Body of pancreas (tissue), 4 donors: ENCODE results near the gene PRR18. TPM values are rescaled to one million over a fixed set of nuclear protein-coding genes. Genes with fewer than 3 reads are reported as not detected.

Source experiments
- ATAC-seq: fragments of 150-250 bp; one replicate; pipeline ENCODE4 v1.9.1; 2016
- DNase-seq, 4 donors: peaks; one replicate each; pipeline ENCODE4 v3.0.0-alpha.2; 2019
- H3K27ac ChIP-seq, 4 donors: fragments of 200-600 bp; sonication (generic); 1 replicate in 3 of 4; 2 replicates in 1 of 4; pipeline versions ENCODE4 v1.5.1 to v1.6.1; 2016 to 2019; ENCODE audit warnings: mild to moderate bottlenecking in 1 of 4, mixed read lengths in 1 of 4, moderate library complexity in 1 of 4
- H3K27me3 ChIP-seq, 2 donors: fragments of 200-600 bp; sonication (generic); one replicate each; pipeline ENCODE4 v1.6.0; 2016; ENCODE audit warnings: mild to moderate bottlenecking in 1 of 2
- H3K36me3 ChIP-seq, 2 donors: fragments of 200-600 bp; sonication (generic); replicated peaks in 1 of 2; 2 replicates each; pipeline ENCODE4 v1.5.1; 2016; ENCODE audit warnings: low read depth in 2 of 2; ENCODE audit not compliant: insufficient read depth in 1 of 2
- H3K4me1 ChIP-seq: fragments of 200-600 bp; sonication (generic); one replicate; pipeline ENCODE4 v1.6.0; 2016
- H3K4me3 ChIP-seq, 2 donors: fragments of 200-600 bp; sonication (generic); 1 replicate in 1 of 2; 2 replicates in 1 of 2; pipeline ENCODE4 v1.5.1; 2016 to 2019
- H3K9me3 ChIP-seq, 3 donors: fragments of 200-600 bp; sonication (generic); 1 replicate in 2 of 3; 2 replicates in 1 of 3; pipeline ENCODE4 v1.5.1; 2016
- CTCF ChIP-seq, 7 experiments: fragments of 450-650 bp in 4 of 7; fragments of 200-600 bp in 3 of 7; sonication (generic) in 3 of 7; IDR thresholded peaks; one replicate each; pipeline ENCODE4 v1.5.1; 2016 to 2019; ENCODE audit warnings: antibody characterized with exemption in 7 of 7
- POLR2A ChIP-seq, 3 donors: fragments of 450-650 bp; IDR thresholded peaks; one replicate each; pipeline ENCODE4 v1.6.1; 2016; ENCODE audit warnings: antibody characterized with exemption in 3 of 3, mild to moderate bottlenecking in 2 of 3
- WGBS, 2 donors: methylation state at CpG; one replicate each; pipeline ENCODE4 v1.1.5; 2017; 5-methylcytosine and 5-hydroxymethylcytosine counted together
- intact Hi-C: fragments of 100-400 bp; cut with DNase I; formaldehyde crosslinking; loops from one replicate; pipeline ENCODE4 v1.15.1; 2023
- total RNA-seq, 2 donors: library from RNA; depleted of rRNA; stranded (reverse); fragments of >200 nt; gene quantifications; one replicate each; pipeline ENCODE4 v1.1.0, GENCODE V29; 2016

The PRR18 gene
- total RNA-seq, 2 donors from 2014 or later = not detected

DNA sequence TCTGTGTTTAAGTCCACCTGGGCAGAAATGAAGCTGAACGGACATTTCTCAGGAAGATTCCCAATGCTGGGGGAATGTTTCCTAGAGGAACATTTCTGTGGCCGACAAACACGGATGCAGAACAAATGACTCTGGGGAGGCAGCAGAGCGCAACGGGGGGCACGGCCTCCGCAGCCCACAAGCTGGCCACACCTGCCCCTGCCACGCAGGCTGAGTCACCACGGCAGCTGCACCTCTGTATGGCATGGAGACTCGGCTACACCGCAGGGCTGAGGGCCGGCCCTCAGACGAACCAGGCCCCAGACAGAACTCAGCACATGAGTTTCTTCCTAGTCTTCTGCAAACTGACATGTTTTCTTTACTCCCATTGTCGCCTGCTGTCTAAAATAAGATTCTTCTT lies 10.0 kb upstream of the PRR18 start:
- H3K27ac ChIP-seq = no peak overlapping the region
- H3K27me3 ChIP-seq = no peaks in the 10 kb centered on the region
- H3K9me3 ChIP-seq = no peaks in the 10 kb centered on the region
- H3K36me3 ChIP-seq = peaks cover 0 to 8% of the 10 kb centered on the region in 2 donors
- DNase-seq = no peak
- ATAC-seq = no peak
- no peaks in the 10 kb centered on the region for H3K4me1 ChIP-seq
- TF ChIP-seq POLR2A (IDR thresholded peaks at IDR 0.05) (no peak), CTCF (IDR thresholded peaks at IDR 0.05) (no peak)
- 85% methylated on average over 4 to 14 of the region's 14 CpGs for WGBS, 2 donors
- H3K4me3 ChIP-seq = no peak overlapping the region
- intact Hi-C loops = no loop called here

DNA sequence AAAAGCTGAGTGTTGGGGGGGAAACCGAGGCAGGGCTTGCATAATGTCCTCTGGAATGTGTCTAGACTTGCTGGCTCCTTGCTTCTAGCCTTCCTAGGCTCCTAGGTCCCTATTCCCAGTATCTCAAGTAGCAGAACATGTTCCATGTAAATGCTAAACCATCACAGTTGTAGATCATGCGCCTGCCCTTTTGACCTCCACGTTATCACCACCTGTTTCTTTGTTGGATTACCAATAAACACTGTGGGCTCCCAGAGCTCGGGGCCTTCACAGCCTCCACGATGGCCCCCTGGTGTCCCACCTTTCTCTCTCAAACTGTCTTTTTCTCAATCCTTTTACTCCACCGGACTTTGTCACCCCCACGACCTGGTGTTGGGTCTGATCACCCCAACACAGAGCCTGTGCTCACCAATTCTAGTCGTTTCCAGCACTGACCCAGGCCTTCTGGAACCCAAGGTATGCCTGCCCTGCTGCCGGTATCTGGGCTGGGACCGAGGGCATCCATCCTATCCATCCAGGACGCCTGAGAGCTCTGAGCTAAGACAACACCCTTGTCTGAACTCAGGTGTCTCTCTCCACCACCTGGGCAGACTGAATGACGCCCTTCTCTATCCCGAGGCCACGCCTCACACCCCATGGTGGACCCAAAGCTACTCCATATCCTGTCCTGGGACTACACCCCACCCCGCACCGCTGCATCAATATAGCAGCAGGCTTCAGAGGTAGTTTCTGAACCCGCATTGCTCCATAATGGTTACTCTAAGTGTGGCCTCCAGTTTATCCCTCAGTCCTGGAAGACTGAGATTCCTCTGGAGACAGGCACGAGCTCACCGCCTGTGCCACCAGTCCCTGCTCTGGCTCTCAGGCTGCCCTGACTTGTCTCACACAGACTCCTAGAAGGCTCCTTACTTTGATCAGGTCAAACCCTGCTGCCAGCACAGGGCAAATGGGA lies 9.3 kb upstream of the PRR18 start:
- no peak overlapping the region for H3K27ac ChIP-seq
- TF ChIP-seq POLR2A (IDR thresholded peaks at IDR 0.05) = no peak
- no peak for TF ChIP-seq CTCF (IDR thresholded peaks at IDR 0.05)
- DNase-seq (no peak), ATAC-seq (no peak)
- H3K27me3 ChIP-seq = no peaks in the 10 kb centered on the region
- WGBS, 2 donors = 79 to 81% methylated on average over 18 to 19 of the region's 19 CpGs
- H3K36me3 ChIP-seq = peaks cover 0 to 3% of the 10 kb centered on the region in 2 donors
- no peaks in the 10 kb centered on the region for H3K4me1 ChIP-seq
- H3K9me3 ChIP-seq = no peaks in the 10 kb centered on the region
- intact Hi-C loops = no loop called here
- no peak overlapping the region for H3K4me3 ChIP-seq

GRCh38 chr6:166315436-166315835 lies 7.2 kb upstream of the PRR18 start:
- DNase-seq = no peak
- H3K27me3 ChIP-seq = no peaks in the 10 kb centered on the region
- no peak overlapping the region for H3K4me3 ChIP-seq
- H3K4me1 ChIP-seq = no peaks in the 10 kb centered on the region
- intact Hi-C loops = no loop called here
- no peaks in the 10 kb centered on the region for H3K9me3 ChIP-seq
- H3K36me3 ChIP-seq = no peaks in the 10 kb centered on the region
- WGBS, 2 donors = 42 to 57% methylated on average over 11 of the region's 11 CpGs
- no peak for ATAC-seq
- no peak overlapping the region for H3K27ac ChIP-seq
- TF ChIP-seq POLR2A (IDR thresholded peaks at IDR 0.05) = no peak
- no peak for TF ChIP-seq CTCF (IDR thresholded peaks at IDR 0.05)

DNA sequence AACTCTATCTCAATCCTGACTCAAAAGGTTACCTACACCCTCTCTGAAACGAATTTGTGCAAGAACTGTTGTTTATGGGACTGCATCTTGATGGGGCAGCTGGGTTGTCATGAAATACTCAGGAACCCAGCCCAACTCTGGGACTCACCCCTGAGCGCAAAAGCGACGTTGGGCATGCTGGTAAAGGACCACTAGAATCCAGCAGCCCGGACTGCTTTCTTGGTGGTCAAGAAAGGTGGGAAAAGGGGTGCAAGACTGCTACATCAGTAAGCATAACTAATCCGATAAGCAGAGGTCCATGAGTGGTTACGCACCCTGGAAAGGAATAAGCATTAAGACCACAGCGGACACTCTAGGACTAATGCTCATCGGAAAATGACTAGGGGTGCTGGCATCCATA lies 6.3 kb upstream of the PRR18 start:
- Histone ChIP-seq H3K27ac (no peak overlapping the region), H3K9me3 (no peaks in the 10 kb centered on the region), H3K36me3 (no peaks in the 10 kb centered on the region), H3K4me1 (no peaks in the 10 kb centered on the region), H3K4me3 (no peak overlapping the region), H3K27me3 (no peaks in the 10 kb centered on the region)
- 75 to 82% methylated on average over 8 to 9 of the region's 9 CpGs for WGBS, 2 donors
- ATAC-seq = no peak
- TF ChIP-seq CTCF (IDR thresholded peaks at IDR 0.05) = no peak
- TF ChIP-seq POLR2A (IDR thresholded peaks at IDR 0.05) = no peak
- intact Hi-C loops = no loop called here
- DNase-seq = no peak
